SU-DHL-6 (cell line): ENCODE data around the gene RETREG2.

Experiments
- H2AFZ ChIP-seq: fragments of 200-600 bp; sonication (generic); 2 replicates; pipeline ENCODE4 v1.6.1; 2014; ENCODE audit warnings: low read depth, mild to moderate bottlenecking, moderate library complexity, mixed read lengths, antibody characterized with exemption, low read length; ENCODE audit not compliant: severe bottlenecking
- H3F3A ChIP-seq: fragments of 200-600 bp; shearing (Covaris generic); 2 replicates; pipeline ENCODE4 v1.6.0; 2016; ENCODE audit warnings: antibody characterized with exemption, mild to moderate bottlenecking; ENCODE audit not compliant: insufficient read depth
- H3K27ac ChIP-seq: fragments of 200-600 bp; sonication (generic); 2 replicates; pipeline ENCODE4 v1.5.1; 2016; ENCODE audit warnings: low read depth, mild to moderate bottlenecking, low read length, moderate library complexity, mixed read lengths
- H3K27me3 ChIP-seq: fragments of 200-600 bp; sonication (generic), shearing (Covaris generic); 2 replicates; pipeline ENCODE4 v1.6.0; 2014; ENCODE audit warnings: mild to moderate bottlenecking, low read length
- H3K36me3 ChIP-seq: fragments of 200-600 bp; sonication (generic); 2 replicates; pipeline ENCODE4 v1.6.1; 2014; ENCODE audit warnings: mild to moderate bottlenecking, low read length, mixed read lengths
- H3K4me2 ChIP-seq: fragments of 300-600, 200-600 bp; shearing (Covaris generic), sonication (generic); 2 replicates; pipeline ENCODE4 v1.6.0; 2014; ENCODE audit warnings: low read length, low read depth, mild to moderate bottlenecking; ENCODE audit not compliant: poor library complexity, severe bottlenecking
- H3K4me3 ChIP-seq: fragments of 200-600 bp; sonication (generic); 2 replicates; pipeline ENCODE4 v1.5.1; 2014; ENCODE audit warnings: antibody characterized with exemption, low read length, mild to moderate bottlenecking, mixed read lengths; ENCODE audit not compliant: insufficient read depth, poor library complexity, severe bottlenecking
- H3K79me2 ChIP-seq: fragments of 200-600 bp; sonication (generic); 2 replicates; pipeline ENCODE4 v1.6.1; 2014; ENCODE audit warnings: mild to moderate bottlenecking, low read length, moderate library complexity; ENCODE audit not compliant: insufficient read depth
- H3K9ac ChIP-seq: fragments of 200-600 bp; sonication (generic); 2 replicates; pipeline ENCODE4 v1.7.0; 2014; ENCODE audit warnings: mild to moderate bottlenecking, low read length
- H3K9me2 ChIP-seq: fragments of 200-600 bp; sonication (generic); replicated peaks from 2 replicates; pipeline ENCODE4 v1.6.1; 2014; ENCODE audit warnings: low read length; ENCODE audit not compliant: insufficient read depth
- H3K9me3 ChIP-seq: fragments of 200-600 bp; sonication (generic); 2 replicates; pipeline ENCODE4 v1.6.1; 2014; ENCODE audit warnings: low read length, mixed read lengths; ENCODE audit not compliant: insufficient read depth
- H4K20me1 ChIP-seq: fragments of 200-600 bp; sonication (generic); 2 replicates; pipeline ENCODE4 v1.6.1; 2014; ENCODE audit warnings: low read depth, mild to moderate bottlenecking, antibody characterized with exemption, low read length, moderate library complexity, mixed read lengths
- EZH2phosphoT487 ChIP-seq: fragments of 200-600 bp; sonication (generic), shearing (Covaris generic); conservative IDR thresholded peaks from 2 replicates; pipeline ENCODE4 v1.6.1; 2018; ENCODE audit warnings: mild to moderate bottlenecking, antibody characterized with exemption, low read length, moderate library complexity, mixed read lengths
- TF ChIP-seq, protein P1 (sequence below): fragments of 200-600 bp; sonication (generic); IDR thresholded peaks from one replicate; pipeline ENCODE4 v1.5.1; 2017; ENCODE audit warnings: antibody characterized with exemption, mild to moderate bottlenecking, low read length, moderate library complexity; ENCODE audit not compliant: insufficient read depth, poor library complexity, severe bottlenecking

RETREG2 gene

DNA sequence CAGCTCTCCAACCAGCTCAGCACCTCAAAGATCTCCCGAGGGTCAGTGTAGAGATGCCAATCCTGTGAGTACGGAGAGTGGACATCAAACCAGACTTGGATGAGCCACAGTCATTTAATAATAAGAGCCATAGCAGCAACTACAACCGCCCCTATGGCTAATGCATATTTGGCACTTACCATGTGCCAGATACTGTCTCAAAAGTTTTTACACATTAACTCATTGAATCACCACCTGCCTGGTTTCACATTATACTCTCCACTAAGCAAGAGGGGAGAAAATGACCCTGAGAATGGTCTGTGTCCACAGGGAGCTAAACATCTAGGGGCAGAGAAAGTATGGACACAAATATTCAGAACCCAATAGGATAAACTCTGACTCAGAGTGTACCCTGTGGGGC lies 3.9 kb upstream of the RETREG2 start:
- no peaks in the 10 kb centered on the region for H4K20me1 ChIP-seq
- H3K79me2 ChIP-seq = peaks cover 6% of the 10 kb centered on the region
- H3K9me3 ChIP-seq = no peaks in the 10 kb centered on the region
- no peaks in the 10 kb centered on the region for H3K27me3 ChIP-seq
- H3K9me2 ChIP-seq = no peaks in the 10 kb centered on the region
- H3K4me3 ChIP-seq = no peak overlapping the region
- TF ChIP-seq, protein P1, sequence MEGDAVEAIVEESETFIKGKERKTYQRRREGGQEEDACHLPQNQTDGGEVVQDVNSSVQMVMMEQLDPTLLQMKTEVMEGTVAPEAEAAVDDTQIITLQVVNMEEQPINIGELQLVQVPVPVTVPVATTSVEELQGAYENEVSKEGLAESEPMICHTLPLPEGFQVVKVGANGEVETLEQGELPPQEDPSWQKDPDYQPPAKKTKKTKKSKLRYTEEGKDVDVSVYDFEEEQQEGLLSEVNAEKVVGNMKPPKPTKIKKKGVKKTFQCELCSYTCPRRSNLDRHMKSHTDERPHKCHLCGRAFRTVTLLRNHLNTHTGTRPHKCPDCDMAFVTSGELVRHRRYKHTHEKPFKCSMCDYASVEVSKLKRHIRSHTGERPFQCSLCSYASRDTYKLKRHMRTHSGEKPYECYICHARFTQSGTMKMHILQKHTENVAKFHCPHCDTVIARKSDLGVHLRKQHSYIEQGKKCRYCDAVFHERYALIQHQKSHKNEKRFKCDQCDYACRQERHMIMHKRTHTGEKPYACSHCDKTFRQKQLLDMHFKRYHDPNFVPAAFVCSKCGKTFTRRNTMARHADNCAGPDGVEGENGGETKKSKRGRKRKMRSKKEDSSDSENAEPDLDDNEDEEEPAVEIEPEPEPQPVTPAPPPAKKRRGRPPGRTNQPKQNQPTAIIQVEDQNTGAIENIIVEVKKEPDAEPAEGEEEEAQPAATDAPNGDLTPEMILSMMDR = no peak
- TF ChIP-seq EZH2phosphoT487 = no peak
- H3K27ac ChIP-seq = no peak overlapping the region
- H3F3A ChIP-seq = peaks cover 18% of the 10 kb centered on the region
- no peaks in the 10 kb centered on the region for H3K36me3 ChIP-seq
- H3K9ac ChIP-seq = no peak overlapping the region
- no peak overlapping the region for H2AFZ ChIP-seq
- no peak overlapping the region for H3K4me2 ChIP-seq

GRCh38 chr2:219174801-219175200 lies 3.3 kb upstream of the RETREG2 start:
- Histone ChIP-seq H3K9ac (no peak overlapping the region), H3K4me2 (no peak overlapping the region), H3K36me3 (no peaks in the 10 kb centered on the region), H3K9me2 (no peaks in the 10 kb centered on the region), H3K27ac (no peak overlapping the region), H3K4me3 (no peak overlapping the region), H3F3A (peaks cover 18% of the 10 kb centered on the region), H3K9me3 (no peaks in the 10 kb centered on the region), H3K27me3 (no peaks in the 10 kb centered on the region), H4K20me1 (no peaks in the 10 kb centered on the region), H3K79me2 (peaks cover 13% of the 10 kb centered on the region), H2AFZ (no peak overlapping the region)
- TF ChIP-seq EZH2phosphoT487 = no peak
- TF ChIP-seq, protein P1 = no peak

GRCh38 chr2:219175486-219175885 lies 2.6 kb upstream of the RETREG2 start:
- H3K4me2 ChIP-seq = peak overlapping the region; percentile 100
- peak overlapping the region; percentile 99 for H3K9ac ChIP-seq
- peak overlapping the region; percentile 98 for H3K27ac ChIP-seq

More at GRCh38 chr2:219175486-219175885, 2.6 kb upstream of the RETREG2 start:
- H3K9me3 ChIP-seq = no peaks in the 10 kb centered on the region
- no peak for TF ChIP-seq EZH2phosphoT487
- TF ChIP-seq, protein P1 = no peak
- H3K79me2 ChIP-seq = peaks cover 20% of the 10 kb centered on the region
- no peaks in the 10 kb centered on the region for H3K36me3 ChIP-seq
- peaks cover 18% of the 10 kb centered on the region for H3F3A ChIP-seq
- no peaks in the 10 kb centered on the region for H3K27me3 ChIP-seq
- H2AFZ ChIP-seq = no peak overlapping the region
- peak overlapping the region; percentile 96 for H3K4me3 ChIP-seq
- H3K9me2 ChIP-seq = no peaks in the 10 kb centered on the region
- no peaks in the 10 kb centered on the region for H4K20me1 ChIP-seq
